Neural cell (in vitro differentiated cells): ENCODE measurements around the gene CA11.

Experiments used
- CTCF ChIP-seq: fragments of 450-650 bp; IDR thresholded peaks from 2 replicates; pipeline ENCODE4 v1.5.1; 2014; ENCODE audit warnings: antibody characterized with exemption, mild to moderate bottlenecking, moderate library complexity; ENCODE audit not compliant: poor library complexity, severe bottlenecking
- EP300 ChIP-seq: fragments of 450-650 bp; conservative IDR thresholded peaks from 2 replicates; pipeline ENCODE4 v1.6.1; 2014; ENCODE audit warnings: antibody characterized with exemption, mild to moderate bottlenecking, moderate library complexity; ENCODE audit not compliant: poor library complexity, severe bottlenecking
- EZH2 ChIP-seq: fragments of 200-600, 300-800 bp; shearing (Covaris generic), sonication (generic); IDR thresholded peaks from 2 replicates; pipeline ENCODE4 v1.6.1; 2014; ENCODE audit warnings: antibody characterized with exemption, low read length, borderline replicate concordance, mild to moderate bottlenecking; ENCODE audit not compliant: insufficient read depth, poor library complexity, severe bottlenecking
- MXI1 ChIP-seq: fragments of 450-650 bp; conservative IDR thresholded peaks from 2 replicates; pipeline ENCODE4 v1.6.1; 2014; ENCODE audit warnings: antibody characterized with exemption, mild to moderate bottlenecking; ENCODE audit not compliant: poor library complexity, severe bottlenecking
- POLR2AphosphoS5 ChIP-seq: IDR thresholded peaks from 2 replicates; pipeline ENCODE4 v1.6.1; 2012
- REST ChIP-seq: IDR thresholded peaks from 2 replicates; pipeline ENCODE4 v1.6.1; 2012; ENCODE audit warnings: borderline replicate concordance

GRCh38 chr19:48624791-48625723 is 20.9 kb downstream of the CA11 start:
- TF ChIP-seq CTCF: no peak
- TF ChIP-seq REST: no peak
- TF ChIP-seq EZH2: no peak
- TF ChIP-seq MXI1: no peak
- TF ChIP-seq POLR2AphosphoS5: no peak
- TF ChIP-seq EP300: no peak
